ENCODE data around the gene IZUMO1.
"Not testable (repeated sequence)": the region's sequence is repeated elsewhere in the genome, so short reads cannot be mapped to it uniquely, and the experiment has no call there.

IZUMO1 gene

GRCh38 chr19:48737360-48737998, 9.2 kb downstream of the IZUMO1 start:
- FAIRE-seq, result no peak

DNA sequence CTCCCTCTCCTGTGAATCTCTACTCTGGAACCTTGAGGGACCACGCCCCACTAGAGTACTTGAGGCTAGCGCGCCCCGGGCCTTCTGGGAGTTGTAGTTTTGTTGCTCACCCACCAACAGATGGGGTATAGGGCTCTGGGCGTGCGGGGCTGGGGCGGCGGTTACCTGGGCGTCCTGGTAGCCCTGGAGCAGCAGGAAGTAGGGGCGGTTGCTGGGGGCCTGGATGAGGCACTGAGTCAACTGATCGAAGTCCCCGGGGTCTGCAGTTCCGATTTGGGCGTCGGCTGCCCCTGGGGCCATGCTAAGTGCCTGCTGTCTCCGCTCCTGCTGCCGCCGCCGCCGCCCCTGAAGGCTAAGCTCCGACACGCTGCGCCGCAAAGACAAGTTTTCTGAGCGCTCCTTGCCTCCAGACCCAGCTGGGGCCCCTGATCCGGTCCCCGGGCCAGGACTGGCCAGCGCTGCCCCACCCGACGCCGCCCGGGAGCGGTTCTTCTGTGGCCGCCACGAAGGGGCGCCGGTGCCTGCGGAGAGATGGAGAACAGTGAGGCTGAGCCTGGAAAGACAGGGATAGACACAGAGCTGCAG, 11.6 kb downstream of the IZUMO1 start:
- no peak for FAIRE-seq

- no peak for FAIRE-seq
These were observed 12.1 kb downstream of the IZUMO1 start for GRCh38 chr19:48734625-48735024.

DNA sequence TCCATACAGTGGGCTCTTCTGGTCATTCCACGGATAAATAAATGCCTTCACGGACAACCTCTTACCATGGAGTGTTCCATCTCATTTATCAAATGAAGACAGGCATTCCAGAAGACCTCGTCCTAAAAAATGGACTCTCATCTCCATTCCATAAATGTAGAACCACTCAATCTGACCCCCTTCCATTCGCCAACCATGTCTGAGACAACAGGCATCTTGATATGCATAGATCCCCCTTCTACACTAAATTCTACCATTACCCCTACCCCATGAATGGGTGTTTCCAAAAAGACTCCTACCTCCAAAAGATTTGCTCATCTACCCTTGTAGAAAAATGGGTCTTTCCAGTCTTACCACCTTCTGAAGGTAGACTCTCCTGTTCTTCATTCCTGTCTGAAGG, 15.3 kb downstream of the IZUMO1 start:
- no peak for FAIRE-seq

DNA sequence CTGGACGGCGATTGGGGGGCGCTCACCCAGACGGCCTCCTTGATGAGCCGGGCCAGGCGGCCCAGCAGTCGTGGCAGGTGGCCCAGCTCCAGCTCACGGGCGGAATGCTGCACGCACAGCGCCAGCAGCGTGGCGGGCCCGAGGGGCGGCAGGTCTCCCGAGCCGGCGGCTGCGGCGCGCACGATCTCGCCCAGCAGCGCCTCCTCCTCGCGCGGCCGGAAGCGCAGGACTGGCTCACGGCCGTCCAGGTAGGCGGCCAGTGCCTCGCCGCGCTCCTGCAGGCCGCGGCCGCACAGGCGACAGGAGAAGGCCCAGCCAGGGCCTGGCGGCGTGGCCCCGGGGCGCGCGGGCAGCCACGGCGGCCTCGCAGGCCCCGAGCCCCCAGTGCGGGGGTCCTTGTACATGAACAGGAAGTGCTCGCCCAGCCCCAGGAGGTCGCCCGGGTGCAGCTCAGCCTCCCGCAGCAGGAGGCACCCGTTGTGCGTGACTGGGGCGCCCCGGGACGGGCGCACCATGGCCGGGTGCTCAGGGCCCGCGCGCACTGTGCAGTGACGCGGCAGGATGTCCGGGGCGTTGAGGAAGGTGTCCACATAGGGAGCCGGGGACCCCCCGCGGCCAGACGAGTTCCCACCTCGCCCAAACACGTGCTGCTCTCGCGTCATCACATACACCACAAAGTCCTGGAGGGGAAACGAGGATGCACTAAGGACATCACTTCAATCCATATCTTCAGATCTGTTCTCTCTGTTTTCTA, 17.6 kb downstream of the IZUMO1 start:
- FAIRE-seq, result no peak

DNA sequence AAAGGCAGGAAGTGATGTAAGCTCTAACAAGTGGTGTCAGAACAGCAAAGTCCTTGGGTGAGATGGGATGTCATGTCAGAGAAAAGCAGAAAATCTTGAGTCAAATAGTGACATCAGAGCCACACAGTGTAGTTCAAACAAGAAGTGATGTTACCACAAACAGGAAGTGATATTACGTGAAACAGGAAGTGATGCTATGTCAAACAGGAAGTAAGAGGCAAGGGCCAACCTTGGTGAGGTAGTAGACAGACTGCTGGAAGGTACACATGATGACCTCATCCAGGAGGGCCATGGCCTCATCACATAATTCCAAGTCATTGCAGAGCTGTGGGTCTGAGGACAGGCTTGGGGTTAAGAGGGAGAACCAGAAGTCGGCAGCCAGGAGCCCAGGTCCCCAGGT, 20.2 kb downstream of the IZUMO1 start:
- no peak for FAIRE-seq

DNA sequence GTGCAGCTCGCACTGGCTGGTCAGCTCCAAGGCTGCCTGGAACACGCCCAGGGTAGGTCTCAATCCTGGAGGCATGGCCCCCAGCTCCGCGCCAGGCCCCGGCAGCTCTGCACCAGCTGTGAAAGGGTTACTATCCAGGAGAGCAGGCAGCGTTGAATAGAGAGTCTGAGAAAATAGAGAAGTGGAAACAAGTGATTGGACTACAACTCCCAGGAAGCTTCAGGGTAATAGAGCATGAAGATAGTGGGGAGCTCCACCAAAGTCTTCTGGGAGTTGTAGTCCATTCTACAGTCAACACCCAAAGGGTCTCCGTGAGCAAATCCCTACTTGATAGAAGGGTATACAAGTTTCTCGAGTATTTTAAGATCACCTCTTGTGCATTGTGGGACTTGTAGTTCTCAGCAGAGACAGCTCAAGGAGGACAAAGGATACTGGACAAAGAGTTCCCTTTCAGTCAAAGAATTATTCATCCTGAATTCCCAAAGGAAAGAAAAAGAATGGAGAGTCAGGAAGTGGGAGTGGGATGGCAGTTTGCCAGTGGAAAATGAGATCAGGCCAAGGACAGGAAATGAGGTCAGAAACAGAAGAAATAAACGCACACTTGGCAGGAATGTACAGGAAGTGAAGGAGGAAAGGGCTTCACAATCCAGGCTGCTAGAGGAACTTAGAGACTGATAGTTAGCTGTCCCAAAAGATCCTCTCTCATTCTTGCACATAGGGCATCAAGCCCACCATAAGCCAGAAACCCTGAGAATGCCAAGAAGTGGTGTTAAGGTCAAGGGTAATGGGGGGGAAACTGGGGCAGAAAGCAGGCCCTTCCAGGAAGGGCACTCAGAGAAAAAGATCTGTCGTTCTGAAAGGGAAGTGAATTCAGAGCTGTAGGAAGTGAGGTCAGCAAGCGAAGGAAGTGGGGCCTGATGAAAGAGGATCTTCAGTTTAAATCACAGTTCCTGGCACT, 21.6 kb downstream of the IZUMO1 start:
- no peak for FAIRE-seq

DNA sequence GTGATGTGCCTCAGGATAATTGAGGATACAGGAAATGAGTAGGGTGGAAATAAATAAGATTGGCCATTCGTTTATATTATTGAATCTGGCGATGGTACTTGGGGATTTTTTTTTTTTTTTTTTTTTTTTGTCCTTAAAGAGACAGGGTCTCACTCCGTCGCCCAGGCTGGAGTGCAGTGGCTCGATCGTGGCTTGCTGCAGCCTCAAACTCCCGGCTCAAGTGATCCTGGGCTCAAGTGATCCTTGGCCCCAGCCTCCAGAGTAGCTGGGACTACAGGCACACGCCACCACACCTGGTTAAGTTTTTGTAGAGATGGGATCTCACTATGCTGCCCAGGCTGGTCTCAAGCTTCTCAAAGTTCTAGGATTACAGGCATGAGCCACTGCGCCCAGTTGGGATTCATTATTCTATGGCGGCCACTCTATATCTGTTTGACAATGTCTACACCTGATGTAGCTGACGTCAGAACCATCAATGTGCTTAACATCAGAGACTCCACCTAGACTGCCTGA, 24.5 kb downstream of the IZUMO1 start:
- no peak for FAIRE-seq

DNA sequence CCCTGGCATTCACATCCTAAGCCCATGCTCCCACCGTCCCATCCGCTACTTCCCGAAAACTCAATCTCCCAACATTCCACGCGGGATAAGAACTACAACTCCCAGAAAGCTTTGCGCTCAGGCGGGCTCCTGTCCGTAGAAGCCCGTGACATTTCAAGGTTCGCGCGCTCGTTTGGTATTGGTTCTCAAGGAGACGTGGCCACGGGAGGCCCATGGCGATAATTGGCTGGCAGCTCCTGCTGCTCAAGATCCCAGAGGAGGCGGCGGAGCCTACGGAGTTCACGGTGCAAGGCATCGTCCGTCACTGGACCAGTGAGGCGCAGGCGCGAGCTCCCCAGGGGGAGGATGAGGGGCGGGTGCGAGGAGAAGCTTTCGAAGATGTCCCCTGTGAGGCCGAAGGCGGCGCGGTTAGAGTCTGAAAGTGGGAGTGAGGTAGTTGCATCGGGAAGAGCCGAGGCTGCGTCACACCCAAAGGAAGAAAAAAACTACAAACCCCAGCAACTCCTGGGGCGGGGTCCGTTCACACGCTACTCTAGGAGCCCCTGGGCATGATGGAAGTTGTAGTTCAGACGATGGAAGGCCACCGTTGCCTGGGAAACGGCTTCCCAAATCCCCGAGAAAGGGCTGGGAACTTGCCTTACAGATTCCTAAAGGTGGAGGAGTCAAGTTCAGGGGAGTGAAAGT, 26.0 kb downstream of the IZUMO1 start:
- no peak for FAIRE-seq

DNA sequence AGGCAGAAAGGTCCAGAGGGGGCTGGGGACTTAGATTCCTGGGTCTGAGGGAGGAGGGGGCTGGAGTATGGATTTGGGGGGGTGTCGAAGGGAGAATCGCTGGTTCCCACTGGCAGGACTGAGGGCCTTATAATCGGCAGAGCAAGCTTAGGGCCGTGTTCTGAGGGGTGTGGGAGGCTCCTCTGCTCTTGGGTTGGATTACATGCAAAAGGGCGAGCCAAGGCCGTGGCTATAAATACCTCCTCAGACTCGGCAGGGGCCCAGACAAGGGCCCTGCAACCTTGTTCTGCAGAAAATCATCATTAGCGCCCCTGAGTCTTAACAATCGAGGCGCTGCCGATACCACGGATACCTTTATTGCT, 26.5 kb downstream of the IZUMO1 start:
- no peak for FAIRE-seq

DNA sequence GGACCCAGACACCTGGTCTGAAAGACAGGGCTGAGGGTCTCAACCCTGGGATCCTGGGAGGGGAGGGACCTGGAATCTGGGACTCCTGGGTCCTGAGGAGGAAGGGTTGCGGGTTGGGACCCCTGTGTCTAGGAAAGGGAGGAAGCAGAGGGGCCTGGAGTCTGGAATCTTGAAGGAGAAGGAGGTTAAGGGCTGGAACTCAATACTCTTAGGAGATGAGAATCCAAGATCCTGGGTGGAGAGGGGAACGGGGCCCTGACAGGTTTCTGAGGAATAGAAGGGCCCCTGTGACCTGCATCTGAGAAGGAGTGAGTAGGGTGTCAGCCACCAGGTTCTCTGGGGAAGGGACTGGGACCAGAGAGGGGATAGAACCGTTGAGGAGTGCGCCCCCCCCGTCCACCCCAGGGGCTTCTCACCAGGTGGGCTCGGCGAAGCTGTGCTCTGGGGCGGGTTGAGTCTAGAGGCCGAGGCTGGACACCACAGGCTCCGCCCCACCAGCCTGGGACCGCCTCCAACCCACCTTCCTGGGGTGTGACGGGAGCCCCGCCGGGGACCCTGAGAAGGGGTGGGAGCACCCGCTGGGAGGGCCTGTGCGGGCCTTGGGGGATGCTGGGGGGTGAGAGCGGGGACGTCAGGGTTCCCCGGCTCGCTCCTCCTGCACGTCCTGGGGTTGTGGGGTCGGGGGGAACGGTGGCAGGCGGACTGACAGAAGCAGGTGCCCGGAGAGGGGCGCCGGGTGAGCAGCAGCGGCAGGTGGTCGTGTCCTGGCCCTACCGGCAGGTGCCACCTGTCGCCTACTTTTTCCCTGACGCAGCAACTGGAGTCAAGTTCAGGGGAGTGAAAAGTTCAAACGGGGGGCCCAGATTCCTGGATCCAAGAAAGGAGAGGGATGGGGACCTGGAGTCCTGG, 27.2 kb downstream of the IZUMO1 start, which contains the start of gene MAMSTR:
TSS of gene MAMSTR (minus strand) at position 463 of the 909 bp plus-strand sequence. CDS start 694 bp downstream, outside the sequence.
- no peak for FAIRE-seq

DNA sequence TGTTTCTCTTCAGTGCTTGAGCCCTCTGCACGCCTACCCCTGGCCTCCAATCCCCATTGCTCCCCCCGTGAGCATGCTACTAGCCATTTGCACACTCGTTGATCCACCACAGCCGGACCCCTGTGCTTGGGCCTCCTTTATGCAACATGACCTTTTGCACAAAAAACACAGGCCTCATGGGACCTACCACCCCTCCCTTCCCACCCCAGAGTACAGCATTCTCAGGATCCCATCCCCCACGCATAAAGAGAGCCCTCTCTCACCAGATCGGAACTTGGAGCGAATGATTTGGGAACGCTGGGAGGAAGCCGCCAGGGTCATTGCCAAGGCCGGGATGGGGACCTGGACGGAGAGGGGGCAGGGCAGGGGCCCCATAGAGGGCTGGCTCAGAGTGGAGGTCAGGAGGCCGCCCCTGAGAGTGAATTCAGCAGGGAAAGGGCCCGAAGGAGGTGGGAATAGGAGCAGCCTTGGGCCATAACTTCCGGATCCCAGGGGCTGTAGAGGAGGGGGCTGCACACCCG, 27.9 kb downstream of the IZUMO1 start:
- no peak for FAIRE-seq

- FAIRE-seq, result not testable (repeated sequence)
These were observed 28.6 kb downstream of the IZUMO1 start for GRCh38 chr19:48718106-48718505.

GRCh38 chr19:48716562-48717291, 30.0 kb downstream of the IZUMO1 start:
- no peak for FAIRE-seq

DNA sequence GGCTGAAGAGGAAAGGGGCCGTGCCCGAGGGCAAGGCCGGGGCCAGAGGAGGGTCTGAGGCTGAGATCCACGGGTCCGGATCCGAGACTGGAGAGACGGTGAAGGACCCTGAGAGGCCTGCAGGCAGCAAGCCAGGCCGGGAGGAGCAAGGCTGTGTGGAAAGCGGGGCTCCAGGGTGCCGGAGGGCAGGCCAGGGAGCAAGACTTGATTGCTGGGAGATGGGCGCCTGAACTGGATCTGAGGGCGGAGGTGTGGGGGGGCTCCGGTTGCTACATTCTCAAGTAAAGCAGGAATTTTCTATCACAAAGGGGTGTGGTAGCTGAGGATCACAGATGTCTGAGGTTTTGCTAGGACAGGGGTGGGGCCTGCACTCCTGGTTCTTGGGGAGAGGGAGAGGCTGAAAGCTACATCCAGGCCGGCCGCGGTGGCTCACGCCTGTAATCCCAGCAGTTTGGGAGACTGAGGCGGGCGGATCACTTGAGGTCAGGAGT, 31.0 kb downstream of the IZUMO1 start:
- no peak for FAIRE-seq

DNA sequence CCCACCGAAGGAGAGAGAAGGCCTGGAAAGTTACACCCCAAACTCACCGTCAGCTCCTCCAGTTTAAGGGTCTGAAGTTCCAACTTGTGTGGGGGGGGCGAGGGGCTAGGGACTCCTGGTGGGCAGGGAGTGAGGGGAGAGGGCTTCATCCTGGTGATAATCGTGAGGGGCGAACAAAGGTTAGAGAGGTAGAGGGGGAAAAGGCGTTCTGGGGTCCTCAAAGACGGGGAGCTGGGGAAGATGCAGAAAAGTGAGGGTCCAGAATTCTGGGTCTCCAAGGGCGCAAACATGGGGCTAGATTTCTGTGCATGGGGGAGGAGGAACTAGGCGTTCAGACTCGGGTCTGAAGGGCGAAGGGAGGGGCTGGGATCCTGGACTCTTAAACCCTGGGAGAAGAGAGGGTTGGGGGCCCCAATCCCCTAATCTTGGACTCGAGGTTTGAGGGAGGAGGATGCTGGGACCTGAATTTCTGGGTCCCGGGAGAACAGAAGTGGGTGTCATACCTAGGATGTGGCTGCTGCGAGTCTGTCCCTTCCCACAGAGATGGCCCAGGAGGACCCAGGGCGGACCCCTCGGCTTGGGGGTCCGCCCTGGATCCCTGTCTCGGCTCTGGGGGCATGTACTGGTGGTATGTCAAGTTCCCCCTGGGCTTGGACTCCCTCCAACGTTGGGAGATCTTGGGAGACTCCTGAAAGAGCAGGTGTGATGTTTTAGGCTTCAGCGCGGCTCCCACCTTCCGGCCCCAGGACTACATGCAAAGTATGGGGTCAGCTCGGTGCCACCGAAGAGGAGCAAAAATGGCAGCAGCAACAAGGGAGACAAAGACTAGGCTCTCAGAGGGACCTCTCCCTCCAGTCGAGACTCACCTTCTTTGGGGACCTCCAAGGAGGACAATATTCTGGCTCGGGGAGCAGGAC, 31.7 kb downstream of the IZUMO1 start:
- no peak for FAIRE-seq

DNA sequence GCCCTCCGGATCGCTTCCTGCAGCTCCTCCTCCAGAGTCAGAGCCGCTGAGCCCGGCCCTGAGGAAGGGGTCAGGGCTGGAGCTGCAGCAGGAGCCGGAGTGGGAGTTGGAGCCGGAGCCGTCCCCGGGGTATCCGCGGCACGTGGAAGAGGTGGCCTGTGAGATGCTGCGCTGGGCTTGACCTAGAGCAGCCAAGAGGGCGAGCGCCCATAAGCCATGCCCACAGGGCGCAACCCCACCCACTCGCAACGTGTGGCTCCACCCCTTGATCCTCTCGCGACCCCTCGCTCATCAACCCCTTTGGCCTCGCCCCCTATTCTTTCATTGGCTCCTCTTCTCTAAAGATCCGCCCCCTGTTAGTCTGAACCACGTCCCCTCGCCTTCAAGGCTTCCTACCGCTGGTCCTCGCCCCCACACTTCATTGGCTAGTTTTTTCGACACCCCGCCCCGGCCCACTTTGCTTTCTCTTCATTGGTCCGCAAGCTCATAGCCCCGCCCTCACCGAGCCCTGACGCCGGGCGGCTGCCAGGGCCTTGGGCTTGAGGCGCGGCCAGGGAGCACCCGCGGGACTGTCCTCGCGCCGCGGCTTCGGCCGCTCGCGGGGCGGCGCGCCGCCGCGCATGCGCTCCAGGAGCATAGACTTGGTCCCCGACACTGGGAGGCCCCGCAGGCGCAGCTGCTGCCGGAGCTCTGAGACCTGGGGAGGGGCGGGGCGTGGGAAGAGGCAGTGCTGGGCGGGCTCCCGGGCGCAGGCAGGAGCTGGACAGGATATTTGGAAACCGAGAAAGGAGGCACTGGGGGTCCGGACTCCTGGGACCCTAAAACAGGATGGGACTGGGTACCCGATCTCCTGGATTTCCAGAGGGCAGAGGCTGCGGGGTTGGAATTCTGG, 32.6 kb downstream of the IZUMO1 start:
- FAIRE-seq, result no peak
